ENCODE measurements around the gene ABHD14A. TPM values are rescaled to one million over a fixed set of nuclear protein-coding genes. Genes with fewer than 3 reads are reported as not detected.
A peak's percentile ranks its signal among the peaks of the same experiment; 100 is the strongest.

The ABHD14A gene
- total and polyA plus RNA-seq, 7 donors = 11.2 to 40.6 (median 22.9) TPM

GRCh38 chr3:52021489-52022268, 46.8 kb downstream of the ABHD14A start:
- no peak for ATAC-seq
- intact Hi-C loops (cut with DNase I) = no loop called here

GRCh38 chr3:52022323-52023100, 47.6 kb downstream of the ABHD14A start:
- peak; percentile 68 to 86 for DNase-seq
- peak overlapping the region; percentile 55 for H3K4me3 ChIP-seq
- intact Hi-C loops (cut with DNase I) = no loop called here
- H3K27ac ChIP-seq = peak overlapping the region; percentile 92
- no peaks in the 10 kb centered on the region for H3K9me3 ChIP-seq
- 21 to 24% (median 23%) methylated on average over 20 of the region's 20 CpGs for WGBS, 3 donors
- H3K4me1 ChIP-seq = peaks cover 87% of the 10 kb centered on the region
- no peak for TF ChIP-seq CTCF (IDR thresholded peaks at IDR 0.05)
- H3K36me3 ChIP-seq (ENCODE audit: insufficient read depth in 1 of 2, low read depth in 1 of 2) = no peaks in the 10 kb centered on the region
- no peaks in the 10 kb centered on the region for H3K27me3 ChIP-seq (ENCODE audit: insufficient read depth in 3 of 3, low read length in 2 of 3)
- peak; percentile 46 to 55 (median 51) for ATAC-seq

More at GRCh38 chr3:52021489-52022268, 46.8 kb downstream of the ABHD14A start:
- Histone ChIP-seq H3K9me3 (no peaks in the 10 kb centered on the region), H3K4me1 (peaks cover 95% of the 10 kb centered on the region), H3K36me3 (ENCODE audit: insufficient read depth in 1 of 2, low read depth in 1 of 2) (no peaks in the 10 kb centered on the region), H3K4me3 (no peak overlapping the region), H3K27me3 (ENCODE audit: insufficient read depth in 3 of 3, low read length in 2 of 3) (no peaks in the 10 kb centered on the region), H3K27ac (peak overlapping the region; percentile 92)
- no peak for TF ChIP-seq CTCF (IDR thresholded peaks at IDR 0.05)
- peak; percentile 59 to 88 for DNase-seq
- 39 to 47% (median 42%) methylated on average over 10 of the region's 10 CpGs for WGBS, 3 donors

GRCh38 chr3:52023101-52023770, 48.4 kb downstream of the ABHD14A start:
- no peaks in the 10 kb centered on the region for H3K27me3 ChIP-seq (ENCODE audit: insufficient read depth in 3 of 3, low read length in 2 of 3)
- H3K27ac ChIP-seq = peak overlapping the region; percentile 92

More at GRCh38 chr3:52023101-52023770, 48.4 kb downstream of the ABHD14A start:
- ATAC-seq (peak in 3 of 4 donors; percentile 26 to 41 (median 36)), DNase-seq (peak in 1 of 2 donors; percentile 36)
- intact Hi-C loops (cut with DNase I) = no loop called here
- no peak for TF ChIP-seq CTCF (IDR thresholded peaks at IDR 0.05)
- Histone ChIP-seq H3K36me3 (ENCODE audit: insufficient read depth in 1 of 2, low read depth in 1 of 2) (no peaks in the 10 kb centered on the region), H3K9me3 (no peaks in the 10 kb centered on the region), H3K4me3 (peak overlapping the region; percentile 55), H3K4me1 (peaks cover 80% of the 10 kb centered on the region)
- WGBS, 3 donors = 26 to 38% (median 37%) methylated on average over 3 of the region's 3 CpGs

Measured in psoas muscle (tissue), 8 donors.